GM18511 (cell line): ENCODE data around the gene THAP2.
A peak's percentile ranks its signal among the peaks of the same experiment; 100 is the strongest.
"Not testable (repeated sequence)": the region's sequence is repeated elsewhere in the genome, so short reads cannot be mapped to it uniquely, and the experiment has no call there.

ENCODE experiments used
- ATAC-seq: cut with Tn5 transposase; IDR thresholded peaks from one replicate; pipeline ENCODE4 v1.9.1; 2021; ENCODE audit warnings: mild to moderate bottlenecking, moderate library complexity; ENCODE audit not compliant: unreplicated experiment

The THAP2 gene

GRCh38 chr12:71661977-71662530 lies 2.0 kb upstream of the THAP2 start:
- no peak for ATAC-seq

DNA sequence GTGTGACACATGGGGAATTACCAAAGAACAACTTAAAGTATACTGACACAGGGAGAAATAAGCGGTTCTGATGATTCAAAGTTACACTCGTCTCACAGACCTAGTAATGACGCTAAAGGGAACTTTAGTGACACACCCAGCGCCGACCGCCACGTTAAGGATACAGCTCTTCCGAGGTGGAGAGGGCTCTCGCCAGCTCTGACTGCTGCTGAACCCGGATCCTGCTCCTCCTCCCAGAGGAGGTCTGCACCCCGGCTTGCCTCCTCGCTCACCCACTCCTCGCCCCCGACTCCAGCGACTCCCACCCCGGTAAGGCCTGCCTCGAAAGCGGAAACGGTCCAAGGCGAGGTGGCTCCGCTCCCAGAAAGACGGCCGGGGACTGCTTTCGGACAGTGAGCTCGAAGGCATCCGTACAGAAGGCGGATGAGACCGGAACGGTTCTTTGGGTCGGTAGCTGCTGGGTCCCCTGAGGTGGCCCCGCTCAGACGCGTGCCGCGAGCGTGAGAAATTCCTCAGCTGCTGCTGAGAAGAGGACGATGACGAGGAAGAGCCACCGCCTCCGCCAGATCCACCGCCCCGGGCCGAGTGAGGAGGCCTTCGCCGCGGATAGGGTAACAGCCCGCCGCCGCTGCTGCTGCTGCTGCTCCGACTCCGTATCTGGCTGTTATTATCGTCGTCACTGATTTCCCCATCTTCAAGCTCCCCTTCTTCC lies 1.1 kb upstream of the THAP2 start:
- ATAC-seq: peak; percentile 24

- ATAC-seq: peak; percentile 19
These were observed 449 bp downstream of the THAP2 start for GRCh38 chr12:71664411-71665089.

DNA sequence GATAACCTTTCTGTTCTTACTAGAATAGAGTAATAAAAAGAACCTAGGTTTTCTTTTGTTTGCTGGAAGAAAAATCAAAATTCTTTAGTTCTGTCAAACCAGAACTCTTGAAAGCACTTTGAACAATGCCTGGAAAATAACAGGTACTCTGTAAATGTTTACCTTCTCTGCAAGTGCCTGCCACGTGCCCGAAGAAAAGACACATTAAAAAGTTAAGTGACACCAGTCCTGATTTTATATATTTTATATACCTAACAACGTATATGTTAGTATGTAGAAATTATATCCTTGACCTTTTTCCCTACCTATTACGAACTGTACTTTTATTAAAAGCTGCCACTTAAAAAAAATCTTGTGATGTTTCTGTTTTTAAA lies 976 bp downstream of the THAP2 start:
- no peak for ATAC-seq

DNA sequence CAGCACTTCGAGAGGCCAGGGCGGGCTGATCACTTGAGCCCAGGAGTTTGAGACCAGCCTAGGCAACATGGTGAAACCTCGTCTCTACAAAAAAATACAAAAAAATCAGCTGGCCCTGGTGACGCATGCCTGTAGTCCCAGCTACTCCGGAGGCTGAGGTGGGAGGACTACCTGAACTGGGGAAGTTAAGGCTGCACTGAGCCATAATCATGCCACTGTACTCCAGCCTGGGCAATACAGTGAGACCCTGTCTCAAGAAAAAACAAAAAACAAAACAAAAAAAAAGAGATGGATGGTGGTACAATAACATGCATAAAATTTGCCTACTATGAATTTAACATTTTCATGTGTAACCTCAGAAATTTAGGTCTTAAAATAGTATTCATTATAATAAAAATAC lies 2.2 kb downstream of the THAP2 start:
- no peak for ATAC-seq

GRCh38 chr12:71671311-71671710 lies 7.2 kb downstream of the THAP2 start:
- no peak for ATAC-seq

DNA sequence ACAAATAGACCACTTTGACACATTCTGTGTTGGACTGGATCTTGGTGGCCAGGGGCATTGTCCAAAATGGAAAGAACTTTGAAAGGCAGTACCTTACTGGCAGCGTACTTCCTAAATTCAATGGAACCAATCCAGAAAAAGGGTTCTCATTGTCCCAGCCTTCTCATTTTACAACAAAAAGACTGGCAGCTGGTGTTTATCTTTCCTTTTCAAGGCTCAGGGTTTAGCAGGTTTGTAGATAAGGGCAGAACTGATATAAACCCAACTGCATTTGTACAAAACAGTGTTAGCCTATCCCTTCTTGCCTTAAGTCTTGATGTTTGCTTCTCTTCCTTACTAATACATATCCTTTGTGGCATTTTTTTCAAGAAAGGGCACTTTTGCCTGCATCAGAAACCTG lies 7.7 kb downstream of the THAP2 start:
- ATAC-seq: no peak

- ATAC-seq: no peak
These were observed 18.4 kb downstream of the THAP2 start for GRCh38 chr12:71682466-71682865.

GRCh38 chr12:71683633-71684032 lies 19.5 kb downstream of the THAP2 start:
- ATAC-seq: no peak

GRCh38 chr12:71684081-71684480 lies 20.0 kb downstream of the THAP2 start:
- no peak for ATAC-seq

DNA sequence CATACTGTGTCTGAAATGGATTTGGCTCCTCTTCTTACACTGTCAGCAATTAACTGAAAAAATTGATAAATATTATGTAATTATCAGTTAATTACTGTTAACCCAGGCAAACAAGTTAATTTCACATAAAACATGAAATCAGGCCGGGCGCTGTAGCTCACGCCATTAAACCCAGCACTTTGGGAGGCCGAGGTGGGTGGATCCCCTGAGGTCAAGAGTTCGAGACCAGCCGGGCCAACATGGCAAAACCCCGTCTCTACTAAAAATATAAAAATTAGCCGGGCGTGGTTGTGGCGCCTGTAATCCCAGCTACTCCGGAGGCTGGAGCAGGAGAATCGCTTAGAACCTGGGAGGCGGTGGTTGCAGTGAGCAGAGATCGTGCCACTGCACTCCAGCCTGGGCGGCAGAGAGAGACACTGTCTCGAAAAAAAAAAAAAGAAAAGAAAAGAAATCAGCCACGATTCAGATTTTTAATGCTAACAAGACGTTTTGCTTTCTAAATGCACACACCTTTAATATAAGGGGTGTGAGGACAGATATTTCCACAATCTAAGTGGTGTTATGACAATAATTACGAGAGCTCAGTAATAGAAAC lies 21.3 kb downstream of the THAP2 start:
- no peak for ATAC-seq

- ATAC-seq: peak; percentile 89
These were observed 22.0 kb downstream of the THAP2 start, which contains the start of gene TMEM19 for GRCh38 chr12:71685914-71686657. TMEM19 (plus strand) TSS chr12:71686082; CDS start chr12:71686681, 599 bp downstream.

DNA sequence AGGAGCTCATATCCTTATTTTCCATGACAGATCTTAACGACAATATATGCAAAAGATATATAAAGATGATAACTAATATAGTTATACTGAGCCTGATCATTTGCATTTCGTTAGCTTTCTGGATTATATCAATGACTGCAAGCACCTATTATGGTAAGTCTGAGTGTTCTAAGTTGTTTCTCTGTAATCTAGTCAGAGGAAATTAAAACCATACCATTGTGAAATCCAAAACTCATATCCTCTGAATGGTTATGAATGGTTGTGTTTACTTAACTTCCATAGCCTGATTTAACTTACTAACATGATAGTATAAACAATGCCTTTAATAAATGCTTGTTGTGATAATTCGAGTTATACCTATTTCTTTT lies 22.5 kb downstream of the THAP2 start:
- no peak for ATAC-seq

- ATAC-seq: not testable (repeated sequence)
These were observed 23.1 kb downstream of the THAP2 start for GRCh38 chr12:71687172-71687571.

DNA sequence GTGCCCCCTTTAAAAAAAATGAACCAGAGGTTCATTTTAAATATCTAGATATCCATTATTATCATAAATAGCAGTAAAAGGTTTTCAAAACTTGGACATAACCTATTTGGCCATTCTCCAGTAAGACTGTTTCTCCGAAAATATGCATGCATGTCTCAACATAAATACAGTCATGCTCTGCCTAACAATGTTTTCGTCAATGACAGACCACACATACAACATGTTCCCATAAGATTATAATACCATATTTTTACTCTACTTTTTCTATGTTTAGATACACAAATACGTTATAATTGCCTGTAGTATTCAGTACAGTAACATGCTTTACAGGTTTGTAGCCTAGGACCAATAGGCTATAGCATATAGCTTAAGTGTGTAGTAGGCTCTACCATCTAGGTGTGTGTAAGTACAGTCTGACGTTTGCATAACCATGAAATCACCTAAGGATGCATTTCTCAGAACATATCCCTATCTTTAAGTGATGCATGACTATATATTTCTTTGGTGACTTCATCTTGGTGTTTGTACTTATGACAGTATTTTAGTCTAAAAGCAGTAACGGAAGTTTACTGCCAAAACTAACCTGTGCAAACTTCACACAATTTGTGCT lies 25.0 kb downstream of the THAP2 start:
- no peak for ATAC-seq

DNA sequence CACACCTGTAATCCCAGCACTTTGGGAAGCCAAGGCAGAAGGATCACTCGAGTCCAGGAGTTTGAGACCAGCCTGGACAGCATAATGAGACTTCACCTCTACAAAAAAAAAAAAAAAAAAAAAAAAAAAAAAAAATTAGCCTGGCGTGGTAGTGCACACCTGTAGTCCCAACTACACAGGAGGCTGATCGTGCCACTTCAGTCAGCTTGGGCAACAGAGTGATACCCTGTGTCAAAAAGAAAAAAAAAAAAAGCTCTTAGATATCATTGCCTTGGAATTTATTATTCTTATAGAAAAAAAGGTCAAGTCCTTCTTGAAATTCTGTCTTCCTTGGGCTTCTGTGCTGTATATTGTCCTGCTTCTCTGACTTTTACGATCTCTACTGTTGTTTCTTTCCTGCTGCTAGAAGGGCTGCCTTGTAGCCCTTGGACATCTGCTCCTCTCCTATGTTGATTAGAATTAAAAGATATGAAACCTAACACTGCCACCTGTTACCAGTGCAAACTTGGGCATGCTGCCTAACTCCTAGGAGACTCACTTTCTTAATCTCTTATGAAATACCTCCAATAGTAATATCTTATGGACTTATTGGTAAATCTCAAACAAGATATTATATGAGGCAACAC lies 27.5 kb downstream of the THAP2 start:
- ATAC-seq: no peak

GRCh38 chr12:71693126-71693525 lies 29.0 kb downstream of the THAP2 start:
- ATAC-seq: no peak

DNA sequence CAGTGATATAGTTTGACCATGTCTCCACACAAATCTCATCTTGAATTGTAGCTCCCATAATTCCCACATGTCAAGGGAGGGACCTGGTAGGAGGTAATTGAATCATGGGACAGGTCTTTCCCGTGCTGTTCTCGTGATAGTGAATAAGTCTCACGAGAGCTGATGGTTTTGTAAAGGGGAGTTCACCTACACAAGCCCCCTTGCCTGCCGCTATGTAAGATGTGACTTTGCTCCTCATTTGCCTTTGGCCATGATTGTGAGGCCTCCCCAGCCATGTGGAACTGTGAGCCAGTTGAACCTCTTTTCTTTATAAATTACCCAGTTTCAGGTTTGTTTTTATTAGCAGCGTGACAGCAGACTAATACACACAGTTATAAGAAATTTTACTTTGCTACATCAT lies 29.6 kb downstream of the THAP2 start:
- peak; percentile 21 for ATAC-seq

DNA sequence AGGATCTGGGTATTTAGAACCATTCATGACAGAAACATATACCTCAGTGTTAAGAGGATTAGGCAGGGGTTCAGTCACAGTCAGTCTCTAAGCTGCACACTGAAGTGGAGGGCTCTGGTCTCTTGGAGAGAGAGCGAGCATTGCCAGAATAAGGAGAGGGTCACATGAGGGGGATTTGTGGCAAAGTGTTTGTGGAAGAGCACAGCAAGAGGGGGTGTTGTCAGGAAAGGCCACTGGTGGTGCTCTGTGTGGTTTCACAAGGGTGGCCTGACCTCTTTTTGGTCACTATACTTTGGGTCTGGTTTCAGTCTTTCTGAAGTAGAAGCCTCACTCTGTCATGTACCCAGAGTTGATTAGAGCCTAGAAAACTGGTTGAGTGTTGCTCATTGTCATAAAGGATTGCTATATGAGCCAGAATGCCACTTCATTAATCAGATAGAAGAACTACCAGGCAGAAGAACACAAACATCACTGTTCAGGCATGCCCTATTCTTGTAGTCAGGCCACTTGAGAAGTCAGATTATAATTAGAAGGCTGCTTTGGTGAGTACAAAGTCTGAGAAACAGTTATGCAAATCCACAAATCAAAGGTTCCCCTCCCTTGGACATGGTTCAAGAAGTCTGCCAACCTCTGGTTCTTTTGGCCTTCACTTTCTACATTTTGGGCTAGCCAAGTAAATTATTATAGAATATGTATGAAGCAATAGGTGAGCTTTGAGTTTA lies 30.2 kb downstream of the THAP2 start:
- ATAC-seq: peak; percentile 92

DNA sequence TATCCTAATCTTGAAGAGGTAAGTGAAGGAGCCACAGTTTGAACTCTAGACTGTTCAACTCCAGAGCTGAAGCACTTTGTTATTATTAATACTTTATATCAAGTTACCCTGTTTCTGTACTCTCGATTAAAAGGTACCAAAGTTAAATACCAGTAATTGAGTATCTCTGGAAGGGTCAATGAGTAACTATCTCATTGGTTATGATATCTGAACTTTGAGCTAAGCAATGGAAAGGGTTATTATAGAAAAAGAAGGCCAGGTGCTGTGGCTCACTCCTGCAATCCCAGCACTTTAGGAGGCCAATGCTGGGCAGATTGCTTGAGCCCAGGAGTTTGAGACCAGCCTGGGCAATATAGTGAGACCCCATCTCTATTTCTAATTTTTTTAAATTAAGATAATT lies 31.7 kb downstream of the THAP2 start:
- ATAC-seq: no peak
